HG03025 (cell line): Measurements from ENCODE around the gene SMARCD1.
"Not testable (repeated sequence)": the region's sequence is repeated elsewhere in the genome, so short reads cannot be mapped to it uniquely, and the experiment has no call there.

Experiments used
- ATAC-seq: cut with Tn5 transposase; IDR thresholded peaks from one replicate; pipeline ENCODE4 v1.9.1; 2021; ENCODE audit warnings: mild to moderate bottlenecking, moderate library complexity; ENCODE audit not compliant: unreplicated experiment, low FRiP score

Gene SMARCD1

DNA sequence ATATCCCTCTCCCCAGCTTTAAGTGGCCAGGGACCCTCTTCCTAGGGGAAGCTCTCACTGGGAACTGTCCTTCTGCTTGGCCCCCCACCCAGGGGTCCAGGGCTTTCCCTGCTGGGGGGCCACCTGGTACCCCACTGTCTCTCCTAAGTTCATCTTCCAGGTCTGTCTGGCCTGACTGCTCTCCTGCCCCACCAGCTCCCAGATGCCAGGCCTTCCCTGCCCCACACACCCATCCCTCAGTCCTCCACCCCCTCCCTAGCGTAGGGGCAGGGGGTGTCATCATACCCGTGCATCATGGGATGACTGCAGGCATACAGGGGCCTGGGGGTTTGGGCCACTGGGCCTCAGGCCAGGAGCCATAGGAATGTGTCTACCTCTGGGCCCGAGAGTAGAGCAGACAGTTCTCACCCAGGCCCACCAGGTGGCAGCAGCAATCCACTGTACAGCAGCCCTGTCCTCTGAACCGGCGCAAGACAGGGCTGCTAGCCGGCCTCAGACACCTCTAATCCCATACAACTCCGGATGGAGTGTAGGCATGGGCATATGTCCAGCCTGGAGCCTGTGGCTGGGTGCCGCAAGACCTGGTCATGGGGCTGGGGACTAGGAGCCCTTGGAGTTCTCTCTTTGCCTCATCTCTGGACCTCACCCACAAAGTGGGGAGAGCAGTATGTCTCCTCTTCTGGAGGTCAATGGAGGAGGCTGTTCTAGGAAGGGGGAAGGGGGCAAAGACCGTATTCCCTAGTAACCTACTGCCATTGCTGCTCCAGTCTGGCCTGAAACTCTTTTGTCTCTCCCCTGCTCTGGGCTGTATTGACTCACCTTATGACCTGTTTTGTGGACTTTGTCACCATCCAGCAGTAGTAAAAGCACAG, 10.0 kb upstream of the SMARCD1 start:
- no peak for ATAC-seq

DNA sequence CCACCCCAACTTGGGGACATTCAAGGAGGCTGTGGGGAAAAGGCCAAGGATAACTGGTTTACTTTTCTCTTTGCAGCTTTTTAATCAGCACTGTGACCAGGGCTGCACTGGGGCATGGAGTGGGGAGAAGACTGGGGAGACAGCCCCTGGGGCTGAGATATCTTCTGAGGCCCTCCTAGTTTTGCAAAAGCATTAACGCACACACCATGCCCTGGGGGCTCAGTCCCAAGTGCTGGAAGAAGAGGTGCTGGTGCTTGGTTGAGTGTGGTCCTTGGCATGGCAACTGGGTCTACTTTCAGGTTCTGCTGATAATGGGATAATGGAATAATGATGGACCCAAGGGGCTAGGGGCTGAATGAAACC, 9.4 kb upstream of the SMARCD1 start:
- no peak for ATAC-seq

DNA sequence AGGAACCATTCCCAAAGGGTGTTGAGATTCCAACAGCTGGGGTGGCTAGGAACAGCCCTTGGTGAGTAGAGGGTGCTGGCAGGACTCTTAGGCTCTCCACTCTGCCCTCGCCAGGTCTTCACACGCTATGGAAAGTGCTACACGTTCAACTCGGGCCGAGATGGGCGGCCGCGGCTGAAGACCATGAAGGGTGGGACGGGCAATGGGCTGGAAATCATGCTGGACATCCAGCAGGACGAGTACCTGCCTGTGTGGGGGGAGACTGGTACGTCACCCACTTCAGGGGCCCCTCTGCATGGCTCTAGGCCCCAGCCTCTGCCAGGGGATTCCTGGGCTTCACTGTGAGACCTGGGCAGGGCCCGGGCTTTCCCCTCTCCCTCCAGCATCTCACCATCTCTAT, 8.0 kb upstream of the SMARCD1 start:
- no peak for ATAC-seq

DNA sequence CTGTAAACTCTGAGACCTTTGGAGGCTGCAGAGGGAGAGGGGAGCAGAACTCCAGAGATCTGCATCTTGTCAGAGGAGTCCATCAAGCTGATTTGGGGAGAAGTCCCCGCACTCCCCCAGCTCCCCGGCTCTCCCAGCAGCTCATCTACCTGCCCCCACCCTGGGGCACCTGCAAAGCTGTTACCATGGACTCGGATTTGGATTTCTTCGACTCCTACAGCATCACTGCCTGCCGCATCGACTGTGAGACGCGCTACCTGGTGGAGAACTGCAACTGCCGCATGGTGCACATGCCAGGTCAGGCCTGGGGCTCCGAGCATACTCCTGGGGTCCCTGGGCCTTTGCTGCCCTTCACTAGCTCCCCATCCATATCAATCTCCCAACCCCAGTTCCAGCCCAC, 6.9 kb upstream of the SMARCD1 start:
- no peak for ATAC-seq

DNA sequence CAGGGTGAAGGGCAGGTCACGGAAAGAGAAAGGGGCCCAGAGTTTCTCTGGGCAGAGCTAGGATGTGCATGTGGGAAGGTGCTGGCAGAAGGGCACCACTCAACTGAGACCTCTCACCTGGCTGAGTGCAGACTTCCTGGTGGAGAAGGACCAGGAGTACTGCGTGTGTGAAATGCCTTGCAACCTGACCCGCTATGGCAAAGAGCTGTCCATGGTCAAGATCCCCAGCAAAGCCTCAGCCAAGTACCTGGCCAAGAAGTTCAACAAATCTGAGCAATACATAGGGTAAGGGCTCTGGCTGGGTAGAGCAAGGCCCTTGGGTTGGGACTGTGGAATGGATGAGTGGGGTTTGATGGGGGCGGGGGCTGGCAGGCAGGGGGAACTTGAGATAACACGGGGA, 5.4 kb upstream of the SMARCD1 start:
- no peak for ATAC-seq

DNA sequence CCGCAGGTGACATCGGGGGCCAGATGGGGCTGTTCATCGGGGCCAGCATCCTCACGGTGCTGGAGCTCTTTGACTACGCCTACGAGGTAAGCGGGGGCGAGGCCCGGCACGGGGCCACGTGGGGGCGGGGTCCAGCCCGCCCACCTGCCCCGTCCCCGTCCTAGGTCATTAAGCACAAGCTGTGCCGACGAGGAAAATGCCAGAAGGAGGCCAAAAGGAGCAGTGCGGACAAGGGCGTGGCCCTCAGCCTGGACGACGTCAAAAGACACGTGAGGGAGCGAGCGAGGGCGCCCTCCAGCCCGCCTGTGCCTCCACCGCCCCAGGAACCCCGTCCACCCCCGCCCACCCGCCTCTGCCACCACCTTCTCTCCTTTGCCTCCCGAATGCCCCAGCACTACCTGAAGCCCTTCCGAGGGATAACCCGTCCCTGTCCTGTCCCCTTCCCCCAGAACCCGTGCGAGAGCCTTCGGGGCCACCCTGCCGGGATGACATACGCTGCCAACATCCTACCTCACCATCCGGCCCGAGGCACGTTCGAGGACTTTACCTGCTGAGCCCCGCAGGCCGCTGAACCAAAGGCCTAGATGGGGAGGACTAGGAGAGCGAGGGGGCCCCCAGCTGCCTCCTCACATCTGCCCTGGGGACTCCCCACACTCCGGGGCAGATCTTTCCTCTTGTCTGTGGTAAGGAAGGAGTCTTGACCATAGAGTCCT, 3.9 kb upstream of the SMARCD1 start:
- no peak for ATAC-seq

DNA sequence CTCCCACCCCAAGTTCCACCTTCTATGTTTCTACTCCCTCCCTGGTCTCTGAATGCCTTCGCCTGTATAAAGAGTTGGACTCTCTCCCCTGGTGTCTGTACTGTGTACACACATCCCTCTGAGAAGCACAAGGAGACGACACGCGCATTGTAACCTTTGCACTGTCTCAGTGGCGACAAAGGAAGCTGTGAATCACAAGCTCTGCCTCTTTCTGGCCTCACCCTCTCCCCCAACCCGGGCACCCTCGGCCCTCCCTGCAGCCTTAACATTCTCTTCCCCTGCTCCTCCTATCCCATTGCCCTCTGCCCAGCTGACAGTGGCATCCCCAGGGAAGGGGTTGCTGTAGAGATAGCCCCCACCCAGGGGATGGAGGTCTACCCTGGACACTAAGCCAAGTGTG, 2.5 kb upstream of the SMARCD1 start:
- no peak for ATAC-seq

DNA sequence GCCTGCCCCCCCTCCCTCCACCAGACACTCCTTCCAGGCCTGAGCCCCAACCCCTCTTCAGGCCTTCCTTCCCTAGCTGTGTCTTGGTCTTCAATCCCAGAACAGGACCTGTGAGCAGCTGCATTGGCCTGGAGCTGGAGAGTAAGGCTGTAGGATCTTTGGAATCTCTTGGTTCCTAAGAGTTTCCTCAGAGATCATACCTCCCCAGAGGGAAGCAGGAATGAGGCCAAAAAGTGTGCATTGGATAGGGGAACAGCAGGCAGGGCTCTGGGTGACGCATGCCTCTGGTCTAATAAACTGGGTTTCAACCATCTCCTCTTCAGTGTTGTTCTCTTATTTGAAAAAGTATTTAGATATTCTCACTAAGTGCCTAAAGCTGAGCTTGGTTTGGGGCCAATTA, 1.8 kb upstream of the SMARCD1 start:
- no peak for ATAC-seq

DNA sequence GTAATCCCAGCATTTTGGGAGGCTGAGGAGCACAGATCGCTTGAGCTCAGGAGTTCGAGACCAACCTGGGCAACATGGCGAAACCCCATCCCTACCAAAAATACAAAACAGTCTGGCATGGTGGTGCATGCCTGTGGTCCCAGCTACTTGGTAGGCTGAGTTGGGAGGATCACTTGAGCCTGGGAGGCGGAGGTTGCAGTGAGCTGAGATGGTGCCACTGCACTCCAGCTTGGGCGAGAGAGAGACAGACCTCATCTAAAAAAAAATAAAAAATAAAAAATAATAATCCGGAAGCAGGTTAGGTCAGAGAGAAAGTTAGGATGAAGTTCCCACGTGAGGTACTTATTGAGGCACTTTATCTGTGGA, 750 bp upstream of the SMARCD1 start:
- not testable (repeated sequence) for ATAC-seq

DNA sequence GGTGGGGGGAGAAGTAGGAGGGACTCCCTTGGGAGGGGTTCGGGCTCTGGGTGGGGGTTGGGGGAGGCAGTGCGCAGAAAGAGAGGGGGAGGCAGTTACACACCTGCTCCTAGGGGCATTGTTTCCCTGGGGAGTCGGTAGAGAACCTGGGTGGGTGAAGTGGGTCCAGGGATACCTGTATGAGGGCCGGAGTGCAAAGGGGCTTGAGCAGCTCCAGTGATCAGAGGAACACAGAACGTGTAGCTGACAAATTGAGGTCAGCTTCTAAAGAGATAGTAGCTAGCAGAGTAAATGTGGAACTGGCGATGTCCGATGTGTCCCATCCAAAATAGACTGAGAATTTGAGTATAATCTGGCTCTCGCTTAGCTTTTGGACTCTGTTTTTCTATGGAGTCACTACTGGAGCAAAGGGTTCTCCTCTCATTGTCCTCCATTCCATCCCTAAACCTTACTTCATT, 502 bp downstream of the SMARCD1 start:
- no peak for ATAC-seq

DNA sequence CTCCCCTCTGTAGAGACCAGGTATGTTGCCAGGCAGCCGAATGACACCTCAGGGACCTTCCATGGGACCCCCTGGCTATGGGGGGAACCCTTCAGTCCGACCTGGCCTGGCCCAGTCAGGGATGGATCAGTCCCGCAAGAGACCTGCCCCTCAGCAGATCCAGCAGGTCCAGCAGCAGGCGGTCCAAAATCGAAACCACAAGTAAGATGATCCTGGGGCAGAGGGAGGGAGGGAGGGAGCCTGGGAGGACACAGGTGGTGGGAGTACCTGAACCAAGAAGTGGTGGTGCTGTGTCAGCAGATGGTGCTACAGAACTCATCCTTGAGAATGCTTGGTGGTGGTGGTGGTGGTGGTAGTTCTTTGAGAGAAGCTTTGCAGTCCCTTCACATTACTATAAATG, 1.0 kb downstream of the SMARCD1 start:
- no peak for ATAC-seq

DNA sequence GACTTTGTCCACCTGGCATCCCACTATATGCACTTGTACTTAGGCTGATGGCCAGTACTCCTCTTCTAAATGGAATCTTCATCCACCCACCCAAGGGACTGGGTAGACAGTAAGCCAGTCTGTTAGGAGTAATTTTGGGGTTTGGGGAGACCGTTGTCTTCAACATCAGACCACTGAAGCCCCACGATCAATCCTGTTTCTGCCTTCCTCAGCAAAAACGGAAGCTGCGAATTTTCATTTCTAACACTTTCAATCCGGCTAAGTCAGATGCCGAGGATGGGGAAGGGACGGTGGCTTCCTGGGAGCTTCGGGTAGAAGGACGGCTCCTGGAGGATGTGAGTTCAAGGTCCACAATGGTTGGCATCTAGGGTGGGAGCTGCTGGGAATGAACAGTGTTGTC, 2.0 kb downstream of the SMARCD1 start:
- no peak for ATAC-seq

DNA sequence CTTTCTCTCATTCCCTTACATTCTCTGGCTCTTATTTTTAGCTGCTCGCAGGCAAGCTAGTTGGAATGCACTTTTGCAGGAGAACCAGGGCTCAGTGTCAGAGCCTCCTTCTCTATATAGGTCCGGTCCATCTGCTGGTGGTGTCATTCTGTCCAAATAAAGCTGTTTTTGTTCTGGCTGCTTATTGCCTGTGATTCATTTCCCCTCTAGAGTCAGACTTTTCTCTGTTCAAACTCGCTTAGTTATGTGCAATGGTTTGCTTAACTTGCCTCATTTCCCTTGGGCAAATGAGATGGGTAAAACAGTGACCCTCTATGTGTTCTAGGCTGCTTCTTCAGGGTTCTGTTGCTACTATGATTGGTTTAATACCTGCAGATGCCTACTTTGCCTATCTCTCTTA, 2.9 kb downstream of the SMARCD1 start:
- no peak for ATAC-seq

DNA sequence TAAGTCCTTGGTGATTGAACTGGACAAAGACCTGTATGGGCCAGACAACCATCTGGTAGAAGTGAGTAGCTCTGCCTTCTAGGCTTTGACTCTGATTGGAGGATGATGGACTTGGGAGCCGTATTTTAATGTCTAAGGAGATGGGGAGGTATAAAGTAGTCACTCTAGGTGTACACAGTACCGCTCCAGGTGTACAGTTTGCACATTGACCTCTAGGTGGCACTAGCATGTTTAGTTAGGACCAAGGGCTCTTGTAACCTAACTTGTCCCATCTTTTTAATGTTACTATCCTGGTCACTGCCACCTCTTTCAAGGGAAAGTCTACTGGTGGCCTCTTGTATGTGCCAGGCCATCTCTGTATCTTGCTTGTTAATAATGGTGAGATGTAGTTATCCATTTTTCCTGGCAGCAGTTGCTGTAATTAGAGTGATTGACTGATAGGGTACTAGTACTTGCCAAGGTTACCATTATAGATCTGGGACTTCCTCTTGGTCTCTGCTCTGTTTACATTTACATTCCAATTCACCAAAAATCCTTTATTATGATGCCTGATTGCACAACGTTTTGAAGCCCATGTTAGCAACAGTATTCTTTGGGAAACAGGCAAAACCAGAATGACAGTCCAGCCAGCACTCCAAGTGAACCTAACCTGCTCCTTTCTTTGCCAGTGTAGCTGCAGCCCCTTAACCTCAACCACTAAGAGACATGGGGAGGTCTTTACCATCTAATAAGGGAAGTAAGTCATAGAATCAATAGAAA, 3.6 kb downstream of the SMARCD1 start:
- ATAC-seq, result no peak

DNA sequence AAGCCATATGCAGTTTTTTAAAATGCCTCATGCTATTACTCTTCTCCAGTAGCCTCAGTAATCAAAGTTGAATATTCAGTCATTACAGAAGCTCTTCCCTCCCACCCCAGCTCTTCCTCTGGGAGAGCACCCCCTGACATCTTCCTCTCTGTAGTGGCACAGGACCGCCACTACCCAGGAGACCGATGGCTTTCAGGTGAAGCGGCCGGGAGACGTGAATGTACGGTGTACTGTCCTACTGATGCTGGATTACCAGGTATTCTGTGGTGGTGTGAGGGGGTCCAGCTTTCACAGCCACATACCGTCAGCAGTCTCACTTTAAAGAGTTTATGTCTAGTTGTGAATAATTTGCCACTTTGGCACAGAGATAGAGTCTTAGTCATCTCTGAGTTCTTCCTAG, 4.6 kb downstream of the SMARCD1 start:
- no peak for ATAC-seq

DNA sequence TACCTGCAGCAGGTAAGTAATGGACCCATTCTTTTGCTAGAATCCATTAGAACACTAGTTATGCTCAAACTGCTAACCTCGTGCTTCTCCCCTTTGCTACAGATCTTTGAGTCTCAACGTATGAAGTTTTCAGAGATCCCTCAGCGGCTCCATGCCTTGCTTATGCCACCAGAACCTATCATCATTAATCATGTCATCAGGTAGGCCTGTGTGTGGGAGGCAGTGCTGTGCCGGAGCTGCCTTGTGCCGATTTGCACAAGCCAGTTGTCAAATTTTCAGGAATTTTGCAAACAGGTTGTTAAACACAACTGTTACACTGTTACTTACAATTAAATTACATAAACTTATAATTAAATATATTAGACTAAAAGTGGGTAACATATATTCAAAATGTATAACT, 5.2 kb downstream of the SMARCD1 start:
- no peak for ATAC-seq

DNA sequence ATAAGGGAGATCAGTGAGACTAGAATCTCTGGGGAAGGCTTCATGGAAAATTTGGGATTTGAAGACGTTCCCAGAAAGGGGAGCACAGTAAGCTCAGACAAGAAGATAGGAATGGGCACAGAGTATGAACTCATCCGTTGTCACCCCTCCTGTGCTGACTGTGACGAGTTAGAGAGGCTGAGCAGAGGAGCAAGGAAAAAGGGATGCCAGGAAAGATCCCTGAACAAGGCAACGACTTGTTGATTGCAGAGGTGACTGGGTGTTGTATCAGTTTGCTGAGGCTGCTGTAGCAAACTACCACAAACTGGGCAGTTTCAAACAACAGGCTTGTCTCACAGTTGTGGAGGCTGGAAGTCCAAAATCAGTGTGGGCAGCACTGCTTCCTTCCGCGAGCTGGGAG, 12.8 kb downstream of the SMARCD1 start:
- ATAC-seq, result no peak

DNA sequence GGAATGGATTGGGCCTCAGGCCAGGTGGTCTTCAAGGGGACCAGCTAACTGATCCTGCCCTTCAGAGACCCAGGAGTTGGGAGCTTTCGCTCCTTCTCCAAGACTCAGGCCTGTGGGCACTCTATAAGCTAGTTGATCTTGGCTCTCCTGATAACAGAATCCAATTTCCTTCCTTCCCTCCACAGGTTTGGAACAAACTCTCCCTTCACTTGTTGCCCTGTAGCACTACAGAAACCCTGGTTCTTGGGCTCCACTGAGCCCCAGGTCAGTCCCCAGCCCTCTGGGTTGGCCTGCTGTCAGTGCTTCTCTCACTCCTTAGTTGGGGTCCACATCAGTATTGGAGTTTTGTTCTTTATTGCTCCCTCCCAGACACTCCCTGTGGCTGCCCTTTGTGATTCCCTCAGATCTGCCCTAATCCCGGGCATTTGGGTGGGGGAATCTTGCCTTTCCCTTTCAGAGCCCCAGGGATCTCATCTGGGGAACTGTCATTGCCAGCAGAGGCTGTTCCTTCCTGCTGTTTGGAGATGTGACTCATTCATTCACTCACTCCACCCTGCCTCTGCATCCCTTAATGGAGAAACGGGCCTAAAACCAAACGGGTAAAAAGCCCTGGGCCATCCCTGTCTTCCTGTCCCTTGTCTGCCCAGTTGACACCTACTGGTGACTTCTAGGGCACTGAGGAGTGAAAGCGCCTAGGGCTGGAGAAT, 14.3 kb downstream of the SMARCD1 start:
- no peak for ATAC-seq

DNA sequence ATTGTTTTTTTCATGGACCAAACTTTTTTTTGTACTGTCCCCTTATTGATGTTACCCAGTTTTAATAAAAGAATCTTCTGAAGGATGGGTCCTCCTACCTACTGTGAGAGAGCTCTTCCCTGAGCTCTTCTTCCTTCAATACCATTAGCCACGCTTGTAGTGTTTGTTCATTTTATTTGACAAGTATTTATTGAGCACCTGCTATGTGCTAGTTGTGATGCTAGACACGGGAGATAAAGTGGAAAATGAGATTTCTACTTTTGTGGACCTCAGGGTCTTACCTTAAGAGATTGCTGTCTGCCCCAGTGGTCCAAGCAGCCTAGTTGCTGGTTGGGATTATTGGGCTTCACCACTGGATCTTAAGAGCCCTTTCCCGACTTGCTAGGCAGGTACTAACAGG, 15.4 kb downstream of the SMARCD1 start:
- ATAC-seq, result no peak

DNA sequence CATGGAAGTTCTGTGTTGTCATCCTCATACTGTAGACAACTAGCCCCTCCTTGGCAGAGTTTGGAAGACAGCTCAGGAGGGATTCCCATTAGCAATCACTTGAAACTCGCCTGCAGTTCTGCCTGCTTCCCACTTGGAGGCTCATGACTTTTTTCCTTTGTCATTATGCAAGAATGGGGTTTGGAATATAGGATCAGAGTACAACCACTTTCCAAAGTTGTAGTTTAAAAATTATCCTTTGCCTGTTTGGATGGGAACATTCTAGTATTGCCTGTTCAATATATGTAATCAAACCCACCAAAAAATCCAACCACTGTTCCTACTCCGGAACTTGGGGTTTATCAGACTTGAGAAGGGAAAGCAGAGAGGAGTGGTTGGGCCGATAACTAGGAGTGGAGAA, 16.5 kb downstream of the SMARCD1 start:
- no peak for ATAC-seq

DNA sequence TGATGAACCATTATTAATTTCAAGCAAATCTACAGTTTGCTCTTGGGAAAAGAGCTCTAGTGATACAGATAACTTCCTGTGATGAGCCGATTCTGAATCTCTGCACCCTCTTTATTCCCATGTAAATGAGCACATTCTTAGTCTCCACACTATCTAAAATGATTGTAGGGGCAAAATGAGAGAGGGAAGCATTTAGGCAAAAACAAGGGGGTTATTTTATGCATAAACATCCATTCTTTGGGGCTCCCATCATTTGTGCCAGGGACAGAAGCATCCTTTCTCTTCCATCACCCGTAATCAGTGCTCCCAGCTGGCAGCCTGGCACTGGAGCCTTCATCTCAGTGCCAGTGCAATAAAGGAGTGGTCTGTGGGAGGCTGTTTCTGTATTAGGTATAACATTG, 17.0 kb downstream of the SMARCD1 start:
- no peak for ATAC-seq
